Measurements from ENCODE around the gene ZNF366.

The ZNF366 gene

GRCh38 chr5:72455476-72455875, 51.7 kb downstream of the ZNF366 start:
- no peak for DNase-seq (ENCODE audit: insufficient read length, low spot score)
- TF ChIP-seq SPI1 (IDR thresholded peaks at IDR 0.05; ENCODE audit: low read depth, low read length) (no peak), POLR2A (IDR thresholded peaks at IDR 0.05; ENCODE audit: low read depth, low read length) (no peak), PAX5 (IDR thresholded peaks at IDR 0.05; ENCODE audit: insufficient read depth, low read length, severe bottlenecking) (no peak), TAF1 (IDR thresholded peaks at IDR 0.05; ENCODE audit: low read depth, low read length) (no peak), POU2F2 (IDR thresholded peaks at IDR 0.05; ENCODE audit: low read depth, low read length) (no peak), POLR2AphosphoS5 (IDR thresholded peaks at IDR 0.05; ENCODE audit: low read depth, low read length) (no peak)
- FAIRE-seq: no peak

- DNase-seq (ENCODE audit: insufficient read length, low spot score) (no peak), FAIRE-seq (no peak)
- no peak for TF ChIP-seq POLR2AphosphoS5 (IDR thresholded peaks at IDR 0.05; ENCODE audit: low read depth, low read length)
- TF ChIP-seq POU2F2 (IDR thresholded peaks at IDR 0.05; ENCODE audit: low read depth, low read length): no peak
- TF ChIP-seq PAX5 (IDR thresholded peaks at IDR 0.05; ENCODE audit: insufficient read depth, low read length, severe bottlenecking): no peak
These were observed 52.2 kb downstream of the ZNF366 start for GRCh38 chr5:72454996-72455395.

- TF ChIP-seq SPI1 (IDR thresholded peaks at IDR 0.05; ENCODE audit: low read depth, low read length): no peak
- FAIRE-seq (no peak), DNase-seq (ENCODE audit: insufficient read length, low spot score) (no peak)
These were observed 53.9 kb downstream of the ZNF366 start for GRCh38 chr5:72453246-72453775.

- FAIRE-seq (no peak), DNase-seq (ENCODE audit: insufficient read length, low spot score) (no peak)
- TF ChIP-seq PAX5 (IDR thresholded peaks at IDR 0.05; ENCODE audit: insufficient read depth, low read length, severe bottlenecking) (no peak), SPI1 (IDR thresholded peaks at IDR 0.05; ENCODE audit: low read depth, low read length) (no peak), POLR2AphosphoS5 (IDR thresholded peaks at IDR 0.05; ENCODE audit: low read depth, low read length) (no peak), TAF1 (IDR thresholded peaks at IDR 0.05; ENCODE audit: low read depth, low read length) (no peak), POU2F2 (IDR thresholded peaks at IDR 0.05; ENCODE audit: low read depth, low read length) (no peak), POLR2A (IDR thresholded peaks at IDR 0.05; ENCODE audit: low read depth, low read length) (no peak)
These were observed 54.5 kb downstream of the ZNF366 start for GRCh38 chr5:72452515-72453245.

GRCh38 chr5:72451741-72452505, 55.3 kb downstream of the ZNF366 start:
- DNase-seq (ENCODE audit: insufficient read length, low spot score) (no peak), FAIRE-seq (peak; percentile 80)
- TF ChIP-seq TAF1 (IDR thresholded peaks at IDR 0.05; ENCODE audit: low read depth, low read length): 0 out of 2 replicates have a peak, but pooled peaks have one; percentile 19
- TF ChIP-seq SPI1 (IDR thresholded peaks at IDR 0.05; ENCODE audit: low read depth, low read length): no peak

GRCh38 chr5:72448368-72448767, 58.8 kb downstream of the ZNF366 start:
- FAIRE-seq: no peak
- DNase-seq (ENCODE audit: insufficient read length, low spot score): no peak
- no peak for TF ChIP-seq TAF1 (IDR thresholded peaks at IDR 0.05; ENCODE audit: low read depth, low read length)
- TF ChIP-seq PAX5 (IDR thresholded peaks at IDR 0.05; ENCODE audit: insufficient read depth, low read length, severe bottlenecking): no peak
- no peak for TF ChIP-seq POU2F2 (IDR thresholded peaks at IDR 0.05; ENCODE audit: low read depth, low read length)
- no peak for TF ChIP-seq POLR2A (IDR thresholded peaks at IDR 0.05; ENCODE audit: low read depth, low read length)
- TF ChIP-seq POLR2AphosphoS5 (IDR thresholded peaks at IDR 0.05; ENCODE audit: low read depth, low read length): no peak
- no peak for TF ChIP-seq SPI1 (IDR thresholded peaks at IDR 0.05; ENCODE audit: low read depth, low read length)

- FAIRE-seq (no peak), DNase-seq (ENCODE audit: insufficient read length, low spot score) (no peak)
- TF ChIP-seq PAX5 (IDR thresholded peaks at IDR 0.05; ENCODE audit: insufficient read depth, low read length, severe bottlenecking) (no peak), SPI1 (IDR thresholded peaks at IDR 0.05; ENCODE audit: low read depth, low read length) (no peak), POLR2AphosphoS5 (IDR thresholded peaks at IDR 0.05; ENCODE audit: low read depth, low read length) (no peak), TAF1 (IDR thresholded peaks at IDR 0.05; ENCODE audit: low read depth, low read length) (no peak), POLR2A (IDR thresholded peaks at IDR 0.05; ENCODE audit: low read depth, low read length) (no peak), POU2F2 (IDR thresholded peaks at IDR 0.05; ENCODE audit: low read depth, low read length) (no peak)
These were observed 59.5 kb downstream of the ZNF366 start for GRCh38 chr5:72447751-72448150.

- no peak for TF ChIP-seq TAF1 (IDR thresholded peaks at IDR 0.05; ENCODE audit: low read depth, low read length)
- no peak for TF ChIP-seq POLR2A (IDR thresholded peaks at IDR 0.05; ENCODE audit: low read depth, low read length)
- TF ChIP-seq PAX5 (IDR thresholded peaks at IDR 0.05; ENCODE audit: insufficient read depth, low read length, severe bottlenecking): no peak
- no peak for TF ChIP-seq SPI1 (IDR thresholded peaks at IDR 0.05; ENCODE audit: low read depth, low read length)
- TF ChIP-seq POU2F2 (IDR thresholded peaks at IDR 0.05; ENCODE audit: low read depth, low read length): no peak
- TF ChIP-seq POLR2AphosphoS5 (IDR thresholded peaks at IDR 0.05; ENCODE audit: low read depth, low read length): no peak
- DNase-seq (ENCODE audit: insufficient read length, low spot score) (no peak), FAIRE-seq (no peak)
These were observed 61.2 kb downstream of the ZNF366 start for GRCh38 chr5:72445969-72446368.

- no peak for FAIRE-seq
These were observed 63.3 kb downstream of the ZNF366 start for GRCh38 chr5:72443883-72444282.

More at GRCh38 chr5:72443883-72444282, 63.3 kb downstream of the ZNF366 start:
- TF ChIP-seq POLR2AphosphoS5 (IDR thresholded peaks at IDR 0.05; ENCODE audit: low read depth, low read length) (no peak), SPI1 (IDR thresholded peaks at IDR 0.05; ENCODE audit: low read depth, low read length) (no peak), PAX5 (IDR thresholded peaks at IDR 0.05; ENCODE audit: insufficient read depth, low read length, severe bottlenecking) (no peak)
- DNase-seq (ENCODE audit: insufficient read length, low spot score): no peak
